Caco-2 (cell line): ENCODE results near the gene TMEM259. TPM values are rescaled to one million over a fixed set of nuclear protein-coding genes. Genes with fewer than 3 reads are reported as not detected.
"Not testable (repeated sequence)": the region's sequence is repeated elsewhere in the genome, so short reads cannot be mapped to it uniquely, and the experiment has no call there.

Experiments used
- BruUV-seq: library from RNA; stranded (reverse); fragments of 400-500 nt; replicated peaks from 2 replicates; lab custom pipeline; 2021; lab: Mats Ljungman, UMichigan
- CTCF ChIA-PET: fragments of 300-600 bp; sonication (Branson Sonifier 250); formaldehyde crosslinking; loops from one replicate; lab custom pipeline; 2022; ENCODE audit warnings: antibody characterized with exemption; lab: Charles Lee
- POLR2A ChIA-PET: fragments of 300-600 bp; sonication (Branson Sonifier 250); formaldehyde crosslinking; loops from one replicate; lab custom pipeline; 2022; ENCODE audit warnings: antibody characterized with exemption; lab: Charles Lee
- DNase-seq, 2 experiments: peaks; one replicate each; pipeline versions ENCODE4 v3.0.0 to v3.0.0-alpha.2; 2020 to 2022
- H3K27me3 ChIP-seq: replicated peaks from 2 replicates; pipeline ENCODE4 v1.6.0; 2011; ENCODE audit warnings: low read length; ENCODE audit not compliant: control insufficient read depth, insufficient read depth
- H3K36me3 ChIP-seq: 2 replicates; pipeline ENCODE4 v1.5.1; 2011; ENCODE audit warnings: low read length; ENCODE audit not compliant: control insufficient read depth, insufficient read depth
- H3K4me1 ChIP-seq: fragments of 250-450 bp; sonication (Bioruptor Pico); 2 replicates; pipeline ENCODE4 v1.5.1; 2020; ENCODE audit warnings: mild to moderate bottlenecking
- H3K4me3 ChIP-seq: 2 replicates; pipeline ENCODE4 v1.5.1; 2011; ENCODE audit warnings: low read depth, mild to moderate bottlenecking, control low read depth, low read length
- H3K9me3 ChIP-seq: fragments of 250-450 bp; sonication (Bioruptor Pico); 2 replicates; pipeline ENCODE4 v1.5.1; 2020; ENCODE audit warnings: mild to moderate bottlenecking, moderate library complexity
- H3K27ac Mint-ChIP-seq: one replicate; pipeline ENCODE4 v1.8.0; 2022; ENCODE audit warnings: mixed read lengths; ENCODE audit not compliant: unreplicated experiment
- H3K27me3 Mint-ChIP-seq: one replicate; pipeline ENCODE4 v1.8.0; 2022; ENCODE audit warnings: mixed read lengths; ENCODE audit not compliant: insufficient read depth, unreplicated experiment
- H3K36me3 Mint-ChIP-seq: one replicate; pipeline ENCODE4 v1.8.0; 2022; ENCODE audit warnings: mild to moderate bottlenecking, mixed read lengths; ENCODE audit not compliant: insufficient read depth, unreplicated experiment
- H3K4me1 Mint-ChIP-seq: one replicate; pipeline ENCODE4 v1.8.0; 2022; ENCODE audit warnings: low read depth, mixed read lengths; ENCODE audit not compliant: unreplicated experiment
- H3K4me3 Mint-ChIP-seq: one replicate; pipeline ENCODE4 v1.8.0; 2022; ENCODE audit warnings: mild to moderate bottlenecking, moderate library complexity, mixed read lengths; ENCODE audit not compliant: unreplicated experiment
- H3K9me3 Mint-ChIP-seq: one replicate; pipeline ENCODE4 v1.8.0; 2022; ENCODE audit warnings: mixed read lengths; ENCODE audit not compliant: unreplicated experiment
- CTCF ChIP-seq, 2 experiments: fragments of 200-600 bp in 1 of 2; IDR thresholded peaks; 1 replicate in 1 of 2; 2 replicates in 1 of 2; pipeline versions ENCODE4 v1.5.1 to v1.8.0; 2011 to 2022; ENCODE audit warnings: antibody characterized with exemption in 1 of 2, control low read depth in 1 of 2, inconsistent platforms in 1 of 2, low read depth in 1 of 2, low read length in 1 of 2, mild to moderate bottlenecking in 1 of 2, moderate library complexity in 1 of 2; ENCODE audit not compliant: insufficient read depth in 1 of 2, severe bottlenecking in 1 of 2, unreplicated experiment in 1 of 2
- intact Hi-C: fragments of 100-400 bp; cut with micrococcal nuclease; formaldehyde crosslinking; loops from one replicate; pipeline ENCODE4 v1.10.0; 2022; ENCODE audit not compliant: unreplicated experiment
- total RNA-seq: library from RNA; stranded (reverse); gene quantifications from 2 replicates; pipeline ENCODE4 v1.2.3, GENCODE V29; 2022

Gene TMEM259
- total RNA-seq, 1 experiment from 2014 or later, result 148 TPM

GRCh38 chr19:1025960-1026782 is 5.2 kb upstream of the TMEM259 start, which contains the start of gene CNN2:
Gene CNN2 (plus strand): TSS chr19:1026608. CDS start chr19:1026662, 54 bp downstream.
- H3K27me3 ChIP-seq, result no peaks in the 10 kb centered on the region
- H3K4me3 ChIP-seq, result peak within 1 kb of the TSS; percentile 73
- Mint-ChIP-seq H3K27ac (peak within 1 kb of the TSS; percentile 95), H3K27me3 (no peaks in the 10 kb centered on the region), H3K4me1 (peaks cover 19% of the 10 kb centered on the region), H3K4me3 (peak within 1 kb of the TSS; percentile 81), H3K9me3 (no peaks in the 10 kb centered on the region), H3K36me3 (peaks cover 37% of the 10 kb centered on the region)
- peaks cover 7% of the 10 kb centered on the region; the same call in 1 of the 2 replicates for H3K4me1 ChIP-seq
- BruUV-seq, result TSS peak; percentile 60
- H3K36me3 ChIP-seq, result no peaks in the 10 kb centered on the region
- peak; percentile 81 to 88 for DNase-seq
- TF ChIP-seq CTCF (IDR thresholded peaks at IDR 0.05; ENCODE audit: insufficient read depth in 1 of 2, low read depth in 1 of 2, low read length in 1 of 2, severe bottlenecking in 1 of 2, unreplicated experiment in 1 of 2), result no peak
- ChIA-PET CTCF (interaction anchor here (0.6 to 1.7 kb wide), 5 partner anchors 17 to 257 kb away, joined by 3 to 8 read pairs (median 3); no protein-coding TSS in a partner anchor), POLR2A (interaction anchor here (0.6 to 1.8 kb wide), 10 partner anchors 12 to 243 kb away, joined by 3 to 33 read pairs (median 5); partner anchors contain the start of genes ABCA7, ARHGAP45, CIRBP and GPX4)
- no peaks in the 10 kb centered on the region for H3K9me3 ChIP-seq
- intact Hi-C loops, result loop anchor here (10.0 kb wide), 1 partner anchor 79 kb away; the partner anchor contains the start of gene GPX4

GRCh38 chr19:1025080-1025479 is 4.2 kb upstream of the TMEM259 start:
- intact Hi-C loops, result loop anchor here (10.0 kb wide), 1 partner anchor 80 kb away; the partner anchor contains the start of gene GPX4
- H3K4me1 Mint-ChIP-seq, result peaks cover 15% of the 10 kb centered on the region
- H3K27me3 ChIP-seq, POLR2A ChIA-PET, H3K4me3 ChIP-seq, H3K4me1 ChIP-seq, DNase-seq, H3K9me3 Mint-ChIP-seq, H3K36me3 ChIP-seq, H3K9me3 ChIP-seq, H3K27ac Mint-ChIP-seq, H3K4me3 Mint-ChIP-seq, BruUV-seq, H3K27me3 Mint-ChIP-seq: not testable (repeated sequence)
- CTCF ChIA-PET, result interaction anchor here (0.6 to 1.7 kb wide), 2 partner anchors 40 to 372 kb away, joined by 4 to 8 read pairs; no protein-coding TSS in a partner anchor
- H3K36me3 Mint-ChIP-seq, result peaks cover 36% of the 10 kb centered on the region

- H3K4me3 Mint-ChIP-seq, DNase-seq, H3K27me3 ChIP-seq, H3K4me1 ChIP-seq, H3K36me3 ChIP-seq, BruUV-seq, POLR2A ChIA-PET, H3K9me3 Mint-ChIP-seq, CTCF ChIA-PET, H3K27ac Mint-ChIP-seq, H3K4me3 ChIP-seq, H3K9me3 ChIP-seq, H3K27me3 Mint-ChIP-seq: not testable (repeated sequence)
- Mint-ChIP-seq H3K36me3 (peaks cover 33% of the 10 kb centered on the region), H3K4me1 (peaks cover 15% of the 10 kb centered on the region)
- intact Hi-C loops, result loop anchor here (10.0 kb wide), 1 partner anchor 81 kb away; the partner anchor contains the start of gene GPX4
Observed at GRCh38 chr19:1023883-1024188, 2.9 kb upstream of the TMEM259 start.
